ENCODE data around the gene SNTG2.

DNA sequence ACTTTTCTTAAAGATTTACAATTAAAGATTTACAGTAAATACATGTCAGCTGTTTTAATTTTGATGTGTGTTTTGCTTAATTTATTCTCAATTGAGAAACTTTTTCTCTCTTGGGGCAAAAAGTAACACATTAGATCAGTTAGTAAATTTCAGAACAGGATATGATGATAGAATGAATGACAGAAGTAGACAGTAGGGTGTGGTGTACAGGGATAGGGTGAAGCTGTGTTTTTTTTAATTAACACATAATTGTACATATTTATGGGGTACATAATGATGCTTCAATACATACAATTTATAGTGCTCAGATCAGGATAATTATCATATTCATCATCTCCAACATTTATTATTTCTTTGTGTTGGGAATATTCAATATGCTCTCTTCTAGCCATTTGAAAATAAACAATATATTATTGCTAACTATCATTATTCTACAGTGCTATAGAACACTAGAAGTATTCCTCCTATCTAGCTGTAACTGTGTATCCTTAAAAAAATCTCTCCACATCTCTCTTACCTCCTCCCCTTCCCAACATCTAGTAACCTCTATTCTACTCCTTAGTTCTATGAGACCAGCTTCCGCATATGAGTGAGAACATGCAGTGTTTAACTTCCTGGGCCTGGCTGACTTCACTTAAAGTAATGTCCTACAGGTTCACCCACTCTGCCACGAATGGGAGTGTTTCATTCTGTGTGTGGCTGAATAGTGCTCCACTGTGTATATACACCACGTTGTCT is 175.2 kb downstream of the SNTG2 start:
- TF ChIP-seq, protein P1, sequence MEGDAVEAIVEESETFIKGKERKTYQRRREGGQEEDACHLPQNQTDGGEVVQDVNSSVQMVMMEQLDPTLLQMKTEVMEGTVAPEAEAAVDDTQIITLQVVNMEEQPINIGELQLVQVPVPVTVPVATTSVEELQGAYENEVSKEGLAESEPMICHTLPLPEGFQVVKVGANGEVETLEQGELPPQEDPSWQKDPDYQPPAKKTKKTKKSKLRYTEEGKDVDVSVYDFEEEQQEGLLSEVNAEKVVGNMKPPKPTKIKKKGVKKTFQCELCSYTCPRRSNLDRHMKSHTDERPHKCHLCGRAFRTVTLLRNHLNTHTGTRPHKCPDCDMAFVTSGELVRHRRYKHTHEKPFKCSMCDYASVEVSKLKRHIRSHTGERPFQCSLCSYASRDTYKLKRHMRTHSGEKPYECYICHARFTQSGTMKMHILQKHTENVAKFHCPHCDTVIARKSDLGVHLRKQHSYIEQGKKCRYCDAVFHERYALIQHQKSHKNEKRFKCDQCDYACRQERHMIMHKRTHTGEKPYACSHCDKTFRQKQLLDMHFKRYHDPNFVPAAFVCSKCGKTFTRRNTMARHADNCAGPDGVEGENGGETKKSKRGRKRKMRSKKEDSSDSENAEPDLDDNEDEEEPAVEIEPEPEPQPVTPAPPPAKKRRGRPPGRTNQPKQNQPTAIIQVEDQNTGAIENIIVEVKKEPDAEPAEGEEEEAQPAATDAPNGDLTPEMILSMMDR (IDR thresholded peaks at IDR 0.05) = no peak
- TF ChIP-seq NFYB (CRISPR knock-in tag; conservative IDR thresholded peaks at IDR 0.05; ENCODE audit: low read depth) (no peak), NR2C2 (CRISPR knock-in tag; IDR thresholded peaks at IDR 0.05) (no peak)
- TF ChIP-seq, protein P2, sequence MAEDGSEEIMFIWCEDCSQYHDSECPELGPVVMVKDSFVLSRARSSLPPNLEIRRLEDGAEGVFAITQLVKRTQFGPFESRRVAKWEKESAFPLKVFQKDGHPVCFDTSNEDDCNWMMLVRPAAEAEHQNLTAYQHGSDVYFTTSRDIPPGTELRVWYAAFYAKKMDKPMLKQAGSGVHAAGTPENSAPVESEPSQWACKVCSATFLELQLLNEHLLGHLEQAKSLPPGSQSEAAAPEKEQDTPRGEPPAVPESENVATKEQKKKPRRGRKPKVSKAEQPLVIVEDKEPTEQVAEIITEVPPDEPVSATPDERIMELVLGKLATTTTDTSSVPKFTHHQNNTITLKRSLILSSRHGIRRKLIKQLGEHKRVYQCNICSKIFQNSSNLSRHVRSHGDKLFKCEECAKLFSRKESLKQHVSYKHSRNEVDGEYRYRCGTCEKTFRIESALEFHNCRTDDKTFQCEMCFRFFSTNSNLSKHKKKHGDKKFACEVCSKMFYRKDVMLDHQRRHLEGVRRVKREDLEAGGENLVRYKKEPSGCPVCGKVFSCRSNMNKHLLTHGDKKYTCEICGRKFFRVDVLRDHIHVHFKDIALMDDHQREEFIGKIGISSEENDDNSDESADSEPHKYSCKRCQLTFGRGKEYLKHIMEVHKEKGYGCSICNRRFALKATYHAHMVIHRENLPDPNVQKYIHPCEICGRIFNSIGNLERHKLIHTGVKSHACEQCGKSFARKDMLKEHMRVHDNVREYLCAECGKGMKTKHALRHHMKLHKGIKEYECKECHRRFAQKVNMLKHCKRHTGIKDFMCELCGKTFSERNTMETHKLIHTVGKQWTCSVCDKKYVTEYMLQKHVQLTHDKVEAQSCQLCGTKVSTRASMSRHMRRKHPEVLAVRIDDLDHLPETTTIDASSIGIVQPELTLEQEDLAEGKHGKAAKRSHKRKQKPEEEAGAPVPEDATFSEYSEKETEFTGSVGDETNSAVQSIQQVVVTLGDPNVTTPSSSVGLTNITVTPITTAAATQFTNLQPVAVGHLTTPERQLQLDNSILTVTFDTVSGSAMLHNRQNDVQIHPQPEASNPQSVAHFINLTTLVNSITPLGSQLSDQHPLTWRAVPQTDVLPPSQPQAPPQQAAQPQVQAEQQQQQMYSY (CRISPR knock-in tag; IDR thresholded peaks at IDR 0.05) = no peak
- TF ChIP-seq, protein P3, sequence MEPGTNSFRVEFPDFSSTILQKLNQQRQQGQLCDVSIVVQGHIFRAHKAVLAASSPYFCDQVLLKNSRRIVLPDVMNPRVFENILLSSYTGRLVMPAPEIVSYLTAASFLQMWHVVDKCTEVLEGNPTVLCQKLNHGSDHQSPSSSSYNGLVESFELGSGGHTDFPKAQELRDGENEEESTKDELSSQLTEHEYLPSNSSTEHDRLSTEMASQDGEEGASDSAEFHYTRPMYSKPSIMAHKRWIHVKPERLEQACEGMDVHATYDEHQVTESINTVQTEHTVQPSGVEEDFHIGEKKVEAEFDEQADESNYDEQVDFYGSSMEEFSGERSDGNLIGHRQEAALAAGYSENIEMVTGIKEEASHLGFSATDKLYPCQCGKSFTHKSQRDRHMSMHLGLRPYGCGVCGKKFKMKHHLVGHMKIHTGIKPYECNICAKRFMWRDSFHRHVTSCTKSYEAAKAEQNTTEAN (CRISPR knock-in tag; IDR thresholded peaks at IDR 0.05) = no peak
- TF ChIP-seq, protein P4, sequence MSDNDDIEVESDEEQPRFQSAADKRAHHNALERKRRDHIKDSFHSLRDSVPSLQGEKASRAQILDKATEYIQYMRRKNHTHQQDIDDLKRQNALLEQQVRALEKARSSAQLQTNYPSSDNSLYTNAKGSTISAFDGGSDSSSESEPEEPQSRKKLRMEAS (CRISPR knock-in tag; IDR thresholded peaks at IDR 0.05) = no peak
